NOMO-1 treated with dmso at 0.1 percent for 144 hours (cell line): ENCODE results near the gene AURKAIP1.

Experiments used
- DNase-seq: peaks from one replicate; lab custom pipeline; 2025; ENCODE audit not compliant: unreplicated experiment; lab: John Stamatoyannopoulos, UW

The AURKAIP1 gene

GRCh38 chr1:1348420-1349255 lies 26.4 kb downstream of the AURKAIP1 start:
- no peak for DNase-seq

DNA sequence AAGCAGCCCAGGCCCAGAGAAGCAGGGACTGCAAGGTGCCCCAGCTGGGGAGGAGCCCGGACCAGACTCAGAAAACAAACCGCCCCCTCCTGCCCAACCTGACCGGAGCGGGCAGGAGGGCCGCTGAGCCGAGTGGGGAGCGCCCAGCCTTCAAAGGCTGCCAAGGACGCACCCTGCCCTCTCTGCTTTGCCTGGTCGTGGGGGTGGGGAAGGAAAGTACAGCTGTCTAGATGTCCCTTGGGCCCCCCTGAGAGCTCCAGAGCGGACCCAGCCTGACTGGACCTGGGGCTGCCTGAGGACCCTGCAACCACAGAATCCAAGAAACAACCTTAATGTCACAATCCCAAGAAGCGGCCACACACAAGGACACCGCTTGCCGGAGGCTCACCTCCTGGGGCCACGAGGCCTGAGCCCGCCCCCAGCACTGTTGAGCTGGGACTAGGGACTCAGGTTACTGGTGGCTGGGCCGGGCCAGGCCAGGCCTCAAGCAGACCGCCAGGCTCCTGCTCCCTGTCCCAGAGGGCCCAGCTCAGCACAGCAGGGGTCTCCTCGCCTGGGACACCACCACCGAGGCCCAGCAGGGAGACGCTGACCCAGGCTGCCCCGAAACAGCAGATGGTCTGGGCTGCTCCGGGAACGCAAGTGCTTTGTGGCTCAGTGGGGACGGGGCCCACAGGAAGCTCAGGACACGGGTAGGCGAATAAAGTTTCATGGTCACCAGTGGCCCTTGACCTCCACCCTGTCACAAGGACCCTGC lies 27.2 kb downstream of the AURKAIP1 start:
- no peak for DNase-seq

- no peak for DNase-seq
Measured at GRCh38 chr1:1347026-1347595, 27.9 kb downstream of the AURKAIP1 start.

DNA sequence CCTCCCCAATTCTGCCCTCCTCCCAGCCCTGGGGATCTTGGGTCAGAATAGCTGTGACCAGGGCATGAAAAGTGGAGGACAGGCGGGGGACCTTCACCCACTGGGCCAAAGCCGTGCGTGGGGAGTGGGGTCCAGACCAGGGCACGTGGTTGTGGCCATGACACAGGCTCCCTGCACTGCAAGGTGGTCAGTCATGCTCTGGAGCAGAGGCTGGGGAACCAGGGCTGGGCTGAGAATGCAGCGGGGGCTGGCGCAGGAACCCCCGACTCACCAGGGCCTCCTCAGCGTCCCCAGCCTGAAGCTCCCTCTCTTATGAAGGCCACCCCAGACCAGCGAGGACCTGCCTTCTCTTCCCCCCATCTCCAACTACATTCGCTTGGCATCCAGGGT lies 28.5 kb downstream of the AURKAIP1 start:
- DNase-seq: no peak

DNA sequence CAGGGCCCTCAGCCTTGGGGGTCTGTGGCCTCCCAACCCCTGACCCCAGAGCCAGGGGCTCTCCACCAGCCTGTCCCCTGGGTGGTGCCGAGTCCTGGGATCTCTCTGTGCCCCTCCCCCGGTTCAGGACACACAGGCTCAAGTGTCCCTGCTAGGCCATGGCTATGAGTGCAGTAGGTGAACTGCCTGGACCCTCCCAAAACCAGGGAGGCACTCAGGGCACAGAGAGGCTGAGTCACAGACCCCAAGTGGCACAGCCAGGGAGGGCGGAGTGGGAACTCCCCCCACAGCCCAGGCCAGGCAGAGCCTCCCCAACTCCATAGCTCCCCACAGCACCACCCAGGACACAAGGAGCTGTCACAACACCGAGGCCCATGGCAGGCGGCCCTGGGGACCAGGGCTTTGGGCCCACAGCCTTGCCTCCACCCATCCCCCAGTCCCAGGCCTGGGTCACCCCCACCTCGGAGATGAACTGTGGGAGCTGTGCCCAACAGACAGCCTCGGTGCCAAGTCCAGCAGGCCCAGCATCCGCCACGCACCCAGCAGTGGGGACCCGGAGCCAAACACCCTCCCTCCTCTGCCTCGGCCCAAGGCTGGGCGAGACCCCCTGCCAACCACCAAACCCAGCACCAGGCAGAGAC lies 29.0 kb downstream of the AURKAIP1 start:
- DNase-seq: no peak

DNA sequence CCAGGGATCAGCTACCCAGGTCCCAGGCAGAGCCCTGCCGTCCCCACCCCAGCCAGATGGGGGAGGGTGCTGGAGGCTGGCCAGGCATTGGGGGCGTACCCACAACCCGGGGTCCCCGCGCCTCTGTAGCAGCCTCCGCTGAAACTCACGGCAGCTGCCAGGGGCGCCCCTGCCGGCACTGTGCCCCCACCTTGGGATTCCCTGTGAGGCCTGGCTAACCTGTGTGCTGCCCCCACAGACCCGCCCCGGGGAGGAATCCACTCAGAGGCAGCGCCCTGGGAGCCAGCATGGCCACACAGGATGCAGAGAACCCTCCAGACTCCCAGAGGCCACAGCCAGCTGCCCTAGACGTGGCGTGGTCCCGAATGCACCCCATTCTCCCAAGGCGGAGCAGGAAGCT lies 29.6 kb downstream of the AURKAIP1 start:
- no peak for DNase-seq

DNA sequence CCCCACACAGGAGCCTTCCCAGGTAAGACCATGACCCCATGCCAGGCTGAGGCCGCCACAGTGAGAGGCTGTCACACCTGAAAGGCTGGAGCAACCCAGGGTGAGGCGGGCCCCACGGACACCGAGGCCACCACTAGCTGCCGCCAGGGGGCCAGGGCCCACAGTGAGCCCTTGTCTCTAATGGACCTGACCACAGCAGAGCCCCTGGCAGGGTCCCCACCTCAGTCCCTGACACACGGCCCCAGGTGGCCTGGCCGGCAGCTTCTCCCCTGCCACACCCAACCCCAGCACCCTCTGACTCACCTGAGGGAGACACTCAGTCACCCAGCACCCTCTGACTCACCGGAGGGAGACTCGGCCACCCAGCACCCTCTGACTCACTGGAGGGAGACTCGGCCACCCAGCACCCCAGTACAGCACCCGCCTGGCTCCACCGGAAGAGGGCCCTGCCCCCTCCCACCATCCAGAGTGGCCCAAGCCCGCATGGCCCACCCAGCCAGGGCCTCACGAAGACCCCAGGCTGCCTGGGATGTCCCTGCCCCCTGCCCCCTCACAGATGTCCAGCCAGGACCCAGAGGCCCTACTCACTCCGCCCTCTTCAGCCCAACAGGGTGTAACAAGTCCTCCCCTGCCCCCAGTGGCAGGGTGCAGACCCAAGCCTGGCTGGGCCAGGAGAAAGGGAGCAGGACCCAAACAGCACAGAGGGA lies 30.2 kb downstream of the AURKAIP1 start:
- DNase-seq: no peak

- no peak for DNase-seq
Measured at GRCh38 chr1:1343811-1344421, 31.1 kb downstream of the AURKAIP1 start.

GRCh38 chr1:1342584-1343115 lies 32.4 kb downstream of the AURKAIP1 start:
- DNase-seq: no peak

GRCh38 chr1:1342061-1342562 lies 32.9 kb downstream of the AURKAIP1 start:
- no peak for DNase-seq

GRCh38 chr1:1341549-1342021 lies 33.4 kb downstream of the AURKAIP1 start:
- DNase-seq: no peak

DNA sequence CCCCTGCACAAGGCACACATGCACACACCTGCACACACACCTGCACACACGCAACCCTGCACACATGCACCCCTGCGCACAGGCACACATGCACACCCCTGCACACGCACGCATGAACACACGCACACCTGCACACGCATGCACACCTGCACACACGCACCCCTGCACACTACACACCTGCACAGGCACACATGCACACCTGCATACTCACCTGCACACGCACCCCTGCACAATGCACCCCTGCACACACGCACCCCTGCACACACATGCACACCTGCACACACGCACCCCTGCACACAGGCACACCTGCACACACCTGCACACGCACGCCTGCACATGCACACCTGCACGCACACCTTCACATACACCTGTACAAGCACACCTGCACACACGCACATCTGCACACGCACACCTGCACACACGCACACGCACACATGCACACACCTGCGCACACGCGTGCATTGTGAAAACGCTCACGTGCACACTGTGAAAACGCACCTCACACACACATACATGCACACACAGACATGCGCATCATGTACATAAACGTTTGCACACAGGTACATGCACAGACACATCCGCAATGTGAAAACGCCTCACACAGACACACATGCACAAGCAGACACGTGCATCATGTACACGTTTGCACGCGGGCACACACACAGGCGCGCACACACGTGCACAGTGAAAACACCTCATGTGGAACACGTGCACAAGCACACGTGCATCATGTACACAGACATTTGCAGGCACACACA lies 34.0 kb downstream of the AURKAIP1 start:
- DNase-seq: no peak

DNA sequence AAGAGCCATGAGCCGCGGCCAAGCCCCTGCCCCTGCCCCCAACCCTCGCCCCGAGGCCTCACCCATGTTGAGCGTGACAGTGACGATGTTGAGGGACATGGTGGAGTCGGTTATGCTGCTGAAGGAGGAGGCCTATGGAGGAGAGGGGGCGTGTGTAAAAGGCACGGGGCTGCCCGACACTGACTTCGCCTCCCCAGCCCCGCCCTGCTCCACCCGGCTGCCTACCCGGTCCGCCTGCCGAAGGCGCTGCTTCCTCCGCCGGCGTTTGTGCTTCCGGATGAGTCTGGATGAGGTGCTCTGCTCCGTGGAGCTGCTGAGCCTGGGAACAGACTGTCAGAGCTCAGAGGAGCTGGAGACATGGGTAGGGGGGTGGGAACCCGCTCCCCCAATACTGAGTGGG lies 34.8 kb downstream of the AURKAIP1 start:
- DNase-seq: no peak

GRCh38 chr1:1338278-1338677 lies 36.7 kb downstream of the AURKAIP1 start:
- no peak for DNase-seq

- no peak for DNase-seq
Measured at GRCh38 chr1:1337793-1338147, 37.2 kb downstream of the AURKAIP1 start.

- no peak for DNase-seq
Measured at GRCh38 chr1:1336931-1337792, 37.8 kb downstream of the AURKAIP1 start.

DNA sequence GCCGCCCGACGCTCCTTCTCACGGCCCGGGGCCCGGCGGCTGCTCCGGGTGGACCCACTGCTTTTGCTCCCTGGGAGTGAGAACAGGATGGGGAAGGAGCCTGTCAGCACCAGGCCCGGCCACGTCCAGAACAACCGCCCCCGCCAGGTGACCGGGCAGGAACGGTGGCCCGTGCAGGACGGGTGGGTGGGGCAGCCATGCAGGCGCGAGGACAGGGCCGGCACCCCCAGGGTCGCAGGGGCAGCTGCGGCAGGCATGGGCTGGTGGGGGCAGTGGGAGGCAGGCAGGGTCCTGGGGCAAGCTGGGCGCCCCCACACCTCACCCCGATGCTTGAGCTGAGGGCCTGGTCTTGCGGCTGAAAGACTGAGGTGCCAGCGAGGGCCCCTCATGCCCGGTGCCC lies 38.6 kb downstream of the AURKAIP1 start:
- no peak for DNase-seq

DNA sequence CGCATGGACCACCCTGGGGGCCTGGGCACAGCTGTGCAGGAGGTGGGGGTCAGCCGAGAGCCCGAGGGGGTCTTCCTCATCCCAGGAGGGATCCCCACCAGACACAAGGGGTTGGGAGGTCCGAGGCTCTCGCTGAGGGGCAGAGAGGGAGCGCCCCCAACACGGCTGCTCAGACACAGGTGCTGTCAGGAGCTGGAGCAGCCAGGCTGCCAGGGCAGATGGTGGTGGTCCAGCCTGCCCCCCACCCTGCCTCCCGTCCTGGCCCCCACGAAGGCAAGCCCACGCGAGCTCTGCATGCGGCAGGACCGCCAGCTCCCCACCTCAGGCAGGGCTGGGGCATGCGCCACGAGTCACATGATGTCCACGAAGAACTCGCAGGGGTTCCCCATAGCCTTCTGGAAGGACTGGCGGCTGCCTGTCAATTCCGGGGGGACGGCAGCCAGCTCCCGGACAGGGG lies 39.2 kb downstream of the AURKAIP1 start:
- no peak for DNase-seq
